Ascending aorta (tissue), 2 donors: ENCODE measurements around the gene BSND. TPM values are rescaled to one million over a fixed set of nuclear protein-coding genes. Genes with fewer than 3 reads are reported as not detected.

Experiments used
- DNase-seq, 2 donors: peaks; one replicate each; pipeline ENCODE4 v3.0.0-alpha.2; 2019; ENCODE audit warnings: low spot score in 2 of 2
- H3K27ac ChIP-seq, 2 donors: fragments of 200-600 bp; sonication (generic); one replicate each; pipeline ENCODE4 v1.5.1; 2016 to 2017; ENCODE audit warnings: mild to moderate bottlenecking in 1 of 2
- H3K27me3 ChIP-seq: fragments of 200-600 bp; sonication (generic); one replicate; pipeline ENCODE4 v1.5.1; 2017
- H3K36me3 ChIP-seq, 2 donors: fragments of 200-600 bp; sonication (generic); one replicate each; pipeline ENCODE4 v1.5.1; 2016
- H3K4me1 ChIP-seq, 2 donors: fragments of 200-600 bp; sonication (generic); one replicate each; pipeline ENCODE4 v1.5.1; 2016 to 2017; ENCODE audit warnings: mild to moderate bottlenecking in 1 of 2
- H3K4me3 ChIP-seq, 2 donors: fragments of 200-600 bp; sonication (generic); one replicate each; pipeline ENCODE4 v1.5.1; 2016 to 2017; ENCODE audit warnings: mild to moderate bottlenecking in 1 of 2
- H3K9me3 ChIP-seq, 2 donors: fragments of 200-600 bp; sonication (generic); one replicate each; pipeline ENCODE4 v1.5.1; 2016
- intact Hi-C: fragments of 100-400 bp; cut with DNase I; formaldehyde crosslinking; loops from one replicate; pipeline ENCODE4 v1.15.1; 2023
- total RNA-seq: library from RNA; depleted of rRNA; stranded (reverse); fragments of >200 nt; gene quantifications from one replicate; pipeline ENCODE4 v1.1.0, GENCODE V29; 2016
- TF ChIP-seq, protein P1 (sequence below), 3 experiments: fragments of 200-600 bp in 2 of 3; fragments of 450-650 bp in 1 of 3; sonication (generic) in 2 of 3; IDR thresholded peaks; one replicate each; pipeline ENCODE4 v1.5.1; 2016 to 2019; ENCODE audit warnings: antibody characterized with exemption in 3 of 3, mild to moderate bottlenecking in 1 of 3, moderate library complexity in 1 of 3

The BSND gene
- total RNA-seq, 1 donor from 2014 or later = not detected

DNA sequence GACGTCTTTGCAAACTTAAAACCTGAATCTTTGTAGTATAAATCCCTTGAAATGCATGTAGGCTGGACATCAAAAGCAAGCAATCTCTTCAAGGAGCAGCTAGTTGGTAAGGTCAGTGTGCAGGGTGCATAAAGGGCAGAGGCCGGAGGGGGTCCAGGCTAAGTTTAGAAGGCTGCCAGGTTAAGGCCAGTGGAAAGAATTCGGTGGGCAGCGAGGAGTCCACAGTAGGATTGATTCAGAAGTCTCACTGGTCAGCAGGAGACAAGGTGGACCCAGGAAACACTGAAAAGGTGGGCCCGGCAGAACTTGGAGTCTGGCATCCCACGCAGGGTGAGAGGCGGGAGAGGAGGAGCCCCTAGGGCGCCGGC is 40.2 kb downstream of the BSND start:
- intact Hi-C loops = no loop called here
- DNase-seq = no peak
- Histone ChIP-seq H3K27me3 (no peaks in the 10 kb centered on the region), H3K9me3 (no peaks in the 10 kb centered on the region), H3K27ac (no peak overlapping the region), H3K4me3 (peak overlapping the region; percentile 9 to 58), H3K36me3 (no peaks in the 10 kb centered on the region), H3K4me1 (peaks cover 0 to 6% of the 10 kb centered on the region in 2 donors)
- TF ChIP-seq, protein P1, sequence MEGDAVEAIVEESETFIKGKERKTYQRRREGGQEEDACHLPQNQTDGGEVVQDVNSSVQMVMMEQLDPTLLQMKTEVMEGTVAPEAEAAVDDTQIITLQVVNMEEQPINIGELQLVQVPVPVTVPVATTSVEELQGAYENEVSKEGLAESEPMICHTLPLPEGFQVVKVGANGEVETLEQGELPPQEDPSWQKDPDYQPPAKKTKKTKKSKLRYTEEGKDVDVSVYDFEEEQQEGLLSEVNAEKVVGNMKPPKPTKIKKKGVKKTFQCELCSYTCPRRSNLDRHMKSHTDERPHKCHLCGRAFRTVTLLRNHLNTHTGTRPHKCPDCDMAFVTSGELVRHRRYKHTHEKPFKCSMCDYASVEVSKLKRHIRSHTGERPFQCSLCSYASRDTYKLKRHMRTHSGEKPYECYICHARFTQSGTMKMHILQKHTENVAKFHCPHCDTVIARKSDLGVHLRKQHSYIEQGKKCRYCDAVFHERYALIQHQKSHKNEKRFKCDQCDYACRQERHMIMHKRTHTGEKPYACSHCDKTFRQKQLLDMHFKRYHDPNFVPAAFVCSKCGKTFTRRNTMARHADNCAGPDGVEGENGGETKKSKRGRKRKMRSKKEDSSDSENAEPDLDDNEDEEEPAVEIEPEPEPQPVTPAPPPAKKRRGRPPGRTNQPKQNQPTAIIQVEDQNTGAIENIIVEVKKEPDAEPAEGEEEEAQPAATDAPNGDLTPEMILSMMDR (IDR thresholded peaks at IDR 0.05) = no peak

DNA sequence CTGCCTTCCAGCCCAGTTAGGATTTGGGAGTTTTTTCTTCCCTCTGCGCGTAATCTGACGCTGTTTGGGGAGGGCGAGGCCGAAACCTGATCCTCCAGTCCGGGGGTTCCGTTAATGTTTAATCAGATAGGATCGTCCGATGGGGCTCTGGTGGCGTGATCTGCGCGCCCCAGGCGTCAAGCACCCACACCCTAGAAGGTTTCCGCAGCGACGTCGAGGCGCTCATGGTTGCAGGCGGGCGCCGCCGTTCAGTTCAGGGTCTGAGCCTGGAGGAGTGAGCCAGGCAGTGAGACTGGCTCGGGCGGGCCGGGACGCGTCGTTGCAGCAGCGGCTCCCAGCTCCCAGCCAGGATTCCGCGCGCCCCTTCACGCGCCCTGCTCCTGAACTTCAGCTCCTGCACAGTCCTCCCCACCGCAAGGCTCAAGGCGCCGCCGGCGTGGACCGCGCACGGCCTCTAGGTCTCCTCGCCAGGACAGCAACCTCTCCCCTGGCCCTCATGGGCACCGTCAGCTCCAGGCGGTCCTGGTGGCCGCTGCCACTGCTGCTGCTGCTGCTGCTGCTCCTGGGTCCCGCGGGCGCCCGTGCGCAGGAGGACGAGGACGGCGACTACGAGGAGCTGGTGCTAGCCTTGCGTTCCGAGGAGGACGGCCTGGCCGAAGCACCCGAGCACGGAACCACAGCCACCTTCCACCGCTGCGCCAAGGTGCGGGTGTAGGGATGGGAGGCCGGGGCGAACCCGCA is 40.8 kb downstream of the BSND start, which contains the start of gene PCSK9:
TSS of gene PCSK9 (plus strand) at position 207 of the 741 bp plus-strand sequence. CDS start at position 497, 290 bp downstream.
- no peaks in the 10 kb centered on the region for H3K36me3 ChIP-seq
- TF ChIP-seq, protein P1 (IDR thresholded peaks at IDR 0.05) = no peak
- intact Hi-C loops = no loop called here
- no peaks in the 10 kb centered on the region for H3K9me3 ChIP-seq
- no peak within 1 kb of the TSS for H3K27ac ChIP-seq
- no peaks in the 10 kb centered on the region for H3K27me3 ChIP-seq
- DNase-seq = no peak
- peak within 1 kb of the TSS; percentile 9 to 58 for H3K4me3 ChIP-seq
- peaks cover 0 to 6% of the 10 kb centered on the region in 2 donors for H3K4me1 ChIP-seq

DNA sequence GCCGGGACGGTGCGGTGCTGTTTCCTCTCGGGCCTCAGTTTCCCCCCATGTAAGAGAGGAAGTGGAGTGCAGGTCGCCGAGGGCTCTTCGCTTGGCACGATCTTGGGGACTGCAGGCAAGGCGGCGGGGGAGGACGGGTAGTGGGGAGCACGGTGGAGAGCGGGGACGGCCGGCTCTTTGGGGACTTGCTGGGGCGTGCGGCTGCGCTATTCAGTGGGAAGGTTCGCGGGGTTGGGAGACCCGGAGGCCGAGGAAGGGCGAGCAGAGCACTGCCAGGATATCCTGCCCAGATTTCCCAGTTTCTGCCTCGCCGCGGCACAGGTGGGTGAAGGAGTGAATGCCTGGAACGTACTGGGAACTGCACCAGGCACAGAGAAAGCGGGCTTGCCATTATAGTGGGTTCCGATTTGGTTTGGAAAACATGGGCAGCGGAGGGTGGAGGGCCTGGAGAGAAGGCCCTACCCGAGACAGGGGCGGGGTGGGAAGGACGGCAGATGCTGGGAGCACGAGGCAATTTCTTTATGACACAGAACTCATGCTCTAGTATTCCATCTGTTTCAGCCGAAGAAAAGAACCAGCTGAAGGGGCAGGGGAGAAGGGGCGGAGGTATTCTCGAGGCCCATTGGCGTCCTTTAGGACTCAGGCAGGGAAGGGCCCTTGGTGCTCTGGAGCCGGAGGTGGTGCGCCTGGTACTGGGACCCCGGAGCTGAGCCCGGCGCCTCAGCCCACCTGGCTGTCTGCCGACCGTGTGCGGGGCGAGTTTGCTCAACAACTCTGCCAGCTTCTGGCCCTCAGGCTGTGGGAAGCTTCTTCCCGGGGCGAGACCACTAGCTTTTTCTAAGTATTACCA is 41.6 kb downstream of the BSND start:
- Histone ChIP-seq H3K4me1 (peaks cover 0 to 6% of the 10 kb centered on the region in 2 donors), H3K27ac (no peak overlapping the region), H3K27me3 (no peaks in the 10 kb centered on the region), H3K4me3 (peak overlapping the region in 1 of 2 donors; percentile 58), H3K9me3 (no peaks in the 10 kb centered on the region), H3K36me3 (no peaks in the 10 kb centered on the region)
- no peak for DNase-seq
- intact Hi-C loops = no loop called here
- TF ChIP-seq, protein P1 (IDR thresholded peaks at IDR 0.05) = no peak

DNA sequence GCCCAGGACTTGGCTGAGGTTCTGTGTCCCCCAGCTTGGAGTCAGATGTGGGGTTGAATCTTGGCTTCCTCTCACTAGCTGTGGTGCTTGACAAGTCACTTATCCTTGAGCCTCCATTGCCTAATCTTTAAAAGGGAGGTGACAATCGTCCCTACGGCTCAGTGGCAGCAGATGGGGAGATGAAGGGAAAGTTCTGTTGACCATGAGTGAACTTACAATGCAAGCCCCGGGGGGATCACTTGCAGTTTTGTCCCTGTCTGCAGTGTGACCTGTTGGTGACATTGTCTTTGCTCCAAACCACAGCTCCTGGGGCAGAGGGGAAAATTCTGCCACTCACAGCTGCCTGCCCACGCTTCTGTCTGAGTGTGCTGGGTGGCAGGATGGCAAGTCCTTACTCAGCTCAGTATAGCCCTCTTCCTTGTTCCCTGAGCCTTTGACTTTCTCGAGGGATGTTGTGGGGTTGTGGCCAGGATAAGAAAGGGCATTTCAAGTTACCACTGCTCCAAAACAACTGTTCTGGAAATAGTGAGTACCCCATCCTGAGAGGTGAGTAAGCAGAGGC is 42.3 kb downstream of the BSND start:
- Histone ChIP-seq H3K9me3 (no peaks in the 10 kb centered on the region), H3K4me1 (peaks cover 0 to 6% of the 10 kb centered on the region in 2 donors), H3K36me3 (no peaks in the 10 kb centered on the region), H3K4me3 (no peak overlapping the region), H3K27ac (no peak overlapping the region), H3K27me3 (no peaks in the 10 kb centered on the region)
- TF ChIP-seq, protein P1 (IDR thresholded peaks at IDR 0.05) = no peak
- DNase-seq = no peak
- intact Hi-C loops = no loop called here

DNA sequence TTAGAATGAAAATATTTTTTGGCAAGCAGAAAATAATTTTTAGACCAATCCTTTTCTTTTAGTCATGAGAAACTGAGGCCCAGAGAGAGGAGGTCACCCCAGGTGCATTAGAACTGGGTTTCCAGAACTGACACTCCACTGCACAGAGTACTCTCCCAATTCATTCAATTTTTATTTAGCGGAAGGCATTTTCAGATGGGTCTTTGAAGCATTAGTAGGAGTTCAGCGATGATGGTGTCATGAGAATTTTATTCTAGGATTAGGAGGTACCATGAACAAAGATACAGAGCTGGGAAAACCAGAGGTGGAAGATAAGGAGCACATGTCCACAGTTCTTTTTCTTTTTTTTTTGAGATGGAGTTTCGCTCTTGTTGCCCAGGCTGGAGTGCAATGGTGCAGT is 42.9 kb downstream of the BSND start:
- DNase-seq = no peak
- no peaks in the 10 kb centered on the region for H3K27me3 ChIP-seq
- no peak overlapping the region for H3K4me3 ChIP-seq
- TF ChIP-seq, protein P1 (IDR thresholded peaks at IDR 0.05) = no peak
- no peaks in the 10 kb centered on the region for H3K36me3 ChIP-seq
- no peak overlapping the region for H3K27ac ChIP-seq
- H3K9me3 ChIP-seq = no peaks in the 10 kb centered on the region
- intact Hi-C loops = no loop called here
- H3K4me1 ChIP-seq = peaks cover 0 to 6% of the 10 kb centered on the region in 2 donors
